ENCODE results near the gene SWAP70.
A peak's percentile ranks its signal among the peaks of the same experiment; 100 is the strongest.
"Not testable (repeated sequence)": the region's sequence is repeated elsewhere in the genome, so short reads cannot be mapped to it uniquely, and the experiment has no call there.

Gene SWAP70

GRCh38 chr11:9693801-9694553 is 30.1 kb downstream of the SWAP70 start:
- DNase-seq, result no peak

GRCh38 chr11:9695228-9695627 is 31.4 kb downstream of the SWAP70 start:
- DNase-seq, result not testable (repeated sequence)

- no peak for DNase-seq
These were observed 33.9 kb downstream of the SWAP70 start for GRCh38 chr11:9697766-9698165.

GRCh38 chr11:9700105-9700801 is 36.4 kb downstream of the SWAP70 start:
- DNase-seq, result no peak

- no peak for DNase-seq
These were observed 37.9 kb downstream of the SWAP70 start for GRCh38 chr11:9701799-9702198.

- no peak for DNase-seq
These were observed 39.4 kb downstream of the SWAP70 start for GRCh38 chr11:9703280-9703679.

- DNase-seq, result no peak
These were observed 40.2 kb downstream of the SWAP70 start for GRCh38 chr11:9704037-9704436.

- no peak for DNase-seq
These were observed 40.7 kb downstream of the SWAP70 start for GRCh38 chr11:9704620-9705019.

GRCh38 chr11:9705361-9705760 is 41.5 kb downstream of the SWAP70 start:
- DNase-seq, result not testable (repeated sequence)

- no peak for DNase-seq
These were observed 44.7 kb downstream of the SWAP70 start for GRCh38 chr11:9708544-9708943.

GRCh38 chr11:9710223-9710622 is 46.3 kb downstream of the SWAP70 start:
- no peak for DNase-seq

GRCh38 chr11:9710852-9711251 is 47.0 kb downstream of the SWAP70 start:
- no peak for DNase-seq

- no peak for DNase-seq
These were observed 47.8 kb downstream of the SWAP70 start for GRCh38 chr11:9711454-9712307.

- no peak for DNase-seq
These were observed 50.5 kb downstream of the SWAP70 start for GRCh38 chr11:9714272-9714940.

- DNase-seq, result peak; percentile 38
These were observed 52.6 kb downstream of the SWAP70 start for GRCh38 chr11:9716275-9717039.

- DNase-seq, result no peak
These were observed 53.1 kb downstream of the SWAP70 start for GRCh38 chr11:9717040-9717357.

- DNase-seq, result no peak
These were observed 53.8 kb downstream of the SWAP70 start for GRCh38 chr11:9717719-9718118.

- DNase-seq, result no peak
These were observed 54.3 kb downstream of the SWAP70 start for GRCh38 chr11:9718147-9718546.

GRCh38 chr11:9719566-9720289 is 55.9 kb downstream of the SWAP70 start:
- DNase-seq, result no peak

GRCh38 chr11:9720290-9720630 is 56.4 kb downstream of the SWAP70 start:
- DNase-seq, result no peak

- no peak for DNase-seq
These were observed 58.1 kb downstream of the SWAP70 start for GRCh38 chr11:9722023-9722422.

GRCh38 chr11:9722893-9723292 is 59.0 kb downstream of the SWAP70 start:
- no peak for DNase-seq

All from activated CD4-positive, alpha-beta T cell treated with anti-CD3 and anti-CD28 coated beads, Interleukin-2, amount 50 U/mL, for 16 hours (primary cell).